Activated naive CD8-positive, alpha-beta T cell treated with anti-CD3 and anti-CD28 coated beads for 36 hours (primary cell): ENCODE data around the gene ZKSCAN8. TPM values are rescaled to one million over a fixed set of nuclear protein-coding genes. Genes with fewer than 3 reads are reported as not detected.
A peak's percentile ranks its signal among the peaks of the same experiment; 100 is the strongest.
"Not testable (repeated sequence)": the region's sequence is repeated elsewhere in the genome, so short reads cannot be mapped to it uniquely, and the experiment has no call there.

Experiments
- DNase-seq: peaks from one replicate; pipeline ENCODE4 v3.0.0; 2021
- H3K27ac Mint-ChIP-seq: one replicate; pipeline ENCODE4 v1.8.0; 2022; ENCODE audit warnings: mild to moderate bottlenecking, moderate library complexity, mixed read lengths
- H3K27me3 Mint-ChIP-seq: one replicate; pipeline ENCODE4 v1.8.0; 2022; ENCODE audit warnings: mild to moderate bottlenecking, mixed read lengths
- H3K36me3 Mint-ChIP-seq: one replicate; pipeline ENCODE4 v1.8.0; 2021; ENCODE audit warnings: mild to moderate bottlenecking, mixed read lengths
- H3K4me1 Mint-ChIP-seq: one replicate; pipeline ENCODE4 v1.8.0; 2021; ENCODE audit warnings: mixed read lengths
- H3K4me3 Mint-ChIP-seq: one replicate; pipeline ENCODE4 v1.8.0; 2022; ENCODE audit warnings: mild to moderate bottlenecking, moderate library complexity, mixed read lengths
- H3K9me3 Mint-ChIP-seq: one replicate; pipeline ENCODE4 v1.8.0; 2022; ENCODE audit warnings: mixed read lengths
- total RNA-seq, 2 experiments: library from RNA; stranded (reverse); gene quantifications; one replicate each; pipeline ENCODE4 v1.2.3, GENCODE V29; 2021

Gene ZKSCAN8
- 10 to 100 TPM; 13.8 to 14.6 TPM for total RNA-seq

- no peaks in the 10 kb centered on the region for H3K9me3 Mint-ChIP-seq
- H3K27ac Mint-ChIP-seq, result peak within 1 kb of the TSS; percentile 87
- peak; percentile 84 for DNase-seq
- H3K4me1 Mint-ChIP-seq, result peaks cover 52% of the 10 kb centered on the region
- no peaks in the 10 kb centered on the region for H3K27me3 Mint-ChIP-seq
- H3K36me3 Mint-ChIP-seq, result peaks cover 26% of the 10 kb centered on the region
- H3K4me3 Mint-ChIP-seq, result peak within 1 kb of the TSS; percentile 92
Measured at GRCh38 chr6:28141500-28142329, at the start of gene ZKSCAN8. Gene ZKSCAN8 (plus strand): TSS chr6:28141883. CDS start chr6:28148408, 6,525 bp downstream.

GRCh38 chr6:28102222-28102621 is 39.5 kb upstream of the ZKSCAN8 start:
- DNase-seq, H3K4me1 Mint-ChIP-seq, H3K27ac Mint-ChIP-seq, H3K9me3 Mint-ChIP-seq, H3K4me3 Mint-ChIP-seq, H3K36me3 Mint-ChIP-seq, H3K27me3 Mint-ChIP-seq: not testable (repeated sequence)

- H3K4me1 Mint-ChIP-seq, H3K4me3 Mint-ChIP-seq, H3K9me3 Mint-ChIP-seq, H3K27me3 Mint-ChIP-seq, H3K27ac Mint-ChIP-seq, DNase-seq, H3K36me3 Mint-ChIP-seq: not testable (repeated sequence)
Measured at GRCh38 chr6:28102699-28103098, 39.0 kb upstream of the ZKSCAN8 start.

GRCh38 chr6:28104392-28105244 is 37.1 kb upstream of the ZKSCAN8 start:
- DNase-seq, result peak; percentile 87
- H3K9me3 Mint-ChIP-seq, result peaks cover 3% of the 10 kb centered on the region
- peak overlapping the region; percentile 87 for H3K27ac Mint-ChIP-seq
- peaks cover 1% of the 10 kb centered on the region for H3K36me3 Mint-ChIP-seq
- H3K4me1 Mint-ChIP-seq, result peaks cover 8% of the 10 kb centered on the region
- peaks cover 3% of the 10 kb centered on the region for H3K27me3 Mint-ChIP-seq
- peak overlapping the region; percentile 89 for H3K4me3 Mint-ChIP-seq

- peak overlapping the region; percentile 87 for H3K27ac Mint-ChIP-seq
- H3K4me3 Mint-ChIP-seq, result peak overlapping the region; percentile 89
- DNase-seq, result no peak
- H3K4me1 Mint-ChIP-seq, result peaks cover 8% of the 10 kb centered on the region
- peaks cover 3% of the 10 kb centered on the region for H3K27me3 Mint-ChIP-seq
- peaks cover 3% of the 10 kb centered on the region for H3K9me3 Mint-ChIP-seq
- H3K36me3 Mint-ChIP-seq, result peaks cover 1% of the 10 kb centered on the region
Measured at GRCh38 chr6:28105245-28105639, 36.4 kb upstream of the ZKSCAN8 start.

- H3K4me3 Mint-ChIP-seq, result no peak overlapping the region
- DNase-seq, result no peak
- peaks cover 3% of the 10 kb centered on the region for H3K9me3 Mint-ChIP-seq
- H3K36me3 Mint-ChIP-seq, result peaks cover 1% of the 10 kb centered on the region
- no peaks in the 10 kb centered on the region for H3K27me3 Mint-ChIP-seq
- peaks cover 8% of the 10 kb centered on the region for H3K4me1 Mint-ChIP-seq
- no peak overlapping the region for H3K27ac Mint-ChIP-seq
Measured at GRCh38 chr6:28107506-28107905, 34.2 kb upstream of the ZKSCAN8 start.

GRCh38 chr6:28111964-28112363 is 29.7 kb upstream of the ZKSCAN8 start:
- Mint-ChIP-seq H3K4me3 (no peak overlapping the region), H3K4me1 (no peaks in the 10 kb centered on the region), H3K36me3 (peaks cover 16% of the 10 kb centered on the region), H3K27ac (no peak overlapping the region), H3K9me3 (no peaks in the 10 kb centered on the region), H3K27me3 (no peaks in the 10 kb centered on the region)
- DNase-seq, result no peak

GRCh38 chr6:28115799-28116198 is 25.9 kb upstream of the ZKSCAN8 start:
- no peaks in the 10 kb centered on the region for H3K9me3 Mint-ChIP-seq
- no peaks in the 10 kb centered on the region for H3K27me3 Mint-ChIP-seq
- no peaks in the 10 kb centered on the region for H3K4me1 Mint-ChIP-seq
- no peak overlapping the region for H3K27ac Mint-ChIP-seq
- no peak for DNase-seq
- peaks cover 27% of the 10 kb centered on the region for H3K36me3 Mint-ChIP-seq
- no peak overlapping the region for H3K4me3 Mint-ChIP-seq

- no peak for DNase-seq
- H3K9me3 Mint-ChIP-seq, result no peaks in the 10 kb centered on the region
- peaks cover 33% of the 10 kb centered on the region for H3K36me3 Mint-ChIP-seq
- H3K4me3 Mint-ChIP-seq, result no peak overlapping the region
- no peaks in the 10 kb centered on the region for H3K4me1 Mint-ChIP-seq
- H3K27ac Mint-ChIP-seq, result no peak overlapping the region
- no peaks in the 10 kb centered on the region for H3K27me3 Mint-ChIP-seq
Measured at GRCh38 chr6:28117386-28118050, 24.2 kb upstream of the ZKSCAN8 start.

GRCh38 chr6:28118217-28118616 is 23.5 kb upstream of the ZKSCAN8 start:
- no peaks in the 10 kb centered on the region for H3K27me3 Mint-ChIP-seq
- H3K4me3 Mint-ChIP-seq, result no peak overlapping the region
- no peak overlapping the region for H3K27ac Mint-ChIP-seq
- H3K36me3 Mint-ChIP-seq, result peaks cover 37% of the 10 kb centered on the region
- DNase-seq, result no peak
- peaks cover under 1% of the 10 kb centered on the region for H3K4me1 Mint-ChIP-seq
- no peaks in the 10 kb centered on the region for H3K9me3 Mint-ChIP-seq

- Mint-ChIP-seq H3K36me3 (peaks cover 29% of the 10 kb centered on the region), H3K9me3 (no peaks in the 10 kb centered on the region), H3K27ac (no peak overlapping the region), H3K27me3 (no peaks in the 10 kb centered on the region), H3K4me1 (peaks cover 30% of the 10 kb centered on the region), H3K4me3 (no peak overlapping the region)
- no peak for DNase-seq
Measured at GRCh38 chr6:28121876-28122275, 19.8 kb upstream of the ZKSCAN8 start.

- H3K27me3 Mint-ChIP-seq, H3K4me3 Mint-ChIP-seq, H3K27ac Mint-ChIP-seq, H3K9me3 Mint-ChIP-seq, DNase-seq: not testable (repeated sequence)
- Mint-ChIP-seq H3K4me1 (peaks cover 34% of the 10 kb centered on the region), H3K36me3 (peaks cover 29% of the 10 kb centered on the region)
Measured at GRCh38 chr6:28122283-28122682, 19.4 kb upstream of the ZKSCAN8 start.

GRCh38 chr6:28124350-28124970 is 17.2 kb upstream of the ZKSCAN8 start, which contains the start of gene ZSCAN16:
Gene ZSCAN16 (plus strand): TSS chr6:28124609. CDS start chr6:28125444, 835 bp downstream.
- H3K4me1 Mint-ChIP-seq, result peaks cover 47% of the 10 kb centered on the region
- H3K36me3 Mint-ChIP-seq, result peaks cover 30% of the 10 kb centered on the region
- peak within 1 kb of the TSS; percentile 92 for H3K27ac Mint-ChIP-seq
- H3K9me3 Mint-ChIP-seq, result no peaks in the 10 kb centered on the region
- DNase-seq, result peak; percentile 80
- peak within 1 kb of the TSS; percentile 94 for H3K4me3 Mint-ChIP-seq
- H3K27me3 Mint-ChIP-seq, result no peaks in the 10 kb centered on the region

- no peak for DNase-seq
- H3K36me3 Mint-ChIP-seq, result peaks cover 35% of the 10 kb centered on the region
Measured at GRCh38 chr6:28124971-28125353, 16.7 kb upstream of the ZKSCAN8 start.

More at GRCh38 chr6:28124971-28125353, 16.7 kb upstream of the ZKSCAN8 start:
- Mint-ChIP-seq H3K9me3 (no peaks in the 10 kb centered on the region), H3K27ac (peak overlapping the region; percentile 92), H3K4me3 (peak overlapping the region; percentile 94), H3K27me3 (no peaks in the 10 kb centered on the region), H3K4me1 (peaks cover 50% of the 10 kb centered on the region)
